Naive B cell (primary cell): ENCODE data around the gene PSMB7. TPM values are rescaled to one million over a fixed set of nuclear protein-coding genes. Genes with fewer than 3 reads are reported as not detected.

Source experiments
- ATAC-seq, 2 donors: fragments of 150-1000 bp; cut with Tn5 transposase; 2 replicates each; pipeline ENCODE4 v1.10.0; 2021; ENCODE audit warnings: low read depth in 2 of 2, mild to moderate bottlenecking in 2 of 2, moderate library complexity in 2 of 2
- DNase-seq: peaks from one replicate; pipeline ENCODE4 v3.0.0; 2022
- H3K27ac Mint-ChIP-seq, 6 donors: one replicate each; pipeline ENCODE4 v1.8.0; 2020 to 2022; ENCODE audit warnings: mild to moderate bottlenecking in 6 of 6, mixed read lengths in 6 of 6, moderate library complexity in 5 of 6, inconsistent platforms in 2 of 6
- H3K27me3 Mint-ChIP-seq, 3 donors: one replicate each; pipeline ENCODE4 v1.8.0; 2021 to 2022; ENCODE audit warnings: mixed read lengths in 3 of 3, mild to moderate bottlenecking in 1 of 3
- H3K36me3 Mint-ChIP-seq, 2 donors: one replicate each; pipeline ENCODE4 v1.8.0; 2020 to 2022; ENCODE audit warnings: mixed read lengths in 2 of 2, inconsistent platforms in 1 of 2, mild to moderate bottlenecking in 1 of 2
- H3K4me1 Mint-ChIP-seq, 3 donors: one replicate each; pipeline ENCODE4 v1.8.0; 2020 to 2022; ENCODE audit warnings: mixed read lengths in 3 of 3, inconsistent platforms in 1 of 3, mild to moderate bottlenecking in 1 of 3, moderate library complexity in 1 of 3
- H3K4me3 Mint-ChIP-seq, 8 donors: one replicate each; pipeline ENCODE4 v1.8.0; 2020 to 2022; ENCODE audit warnings: mild to moderate bottlenecking in 8 of 8, mixed read lengths in 8 of 8, moderate library complexity in 8 of 8, inconsistent platforms in 2 of 8
- H3K9me3 Mint-ChIP-seq, 7 donors: one replicate each; pipeline ENCODE4 v1.8.0; 2020 to 2022; ENCODE audit warnings: mixed read lengths in 7 of 7, mild to moderate bottlenecking in 5 of 7, inconsistent platforms in 2 of 7, moderate library complexity in 1 of 7
- polyA plus RNA-seq, 6 donors: library from polyadenylated mRNA; unstranded; fragments of 300-500 nt; fragmentation: Illumina TruSeq; gene quantifications; one replicate each; pipeline ENCODE4 v1.2.3, GENCODE V29; 2021; ENCODE audit warnings: low read depth in 6 of 6

The PSMB7 gene
- polyA plus RNA-seq, 6 donors from 2014 or later = 161 to 213 (median 179) TPM

DNA sequence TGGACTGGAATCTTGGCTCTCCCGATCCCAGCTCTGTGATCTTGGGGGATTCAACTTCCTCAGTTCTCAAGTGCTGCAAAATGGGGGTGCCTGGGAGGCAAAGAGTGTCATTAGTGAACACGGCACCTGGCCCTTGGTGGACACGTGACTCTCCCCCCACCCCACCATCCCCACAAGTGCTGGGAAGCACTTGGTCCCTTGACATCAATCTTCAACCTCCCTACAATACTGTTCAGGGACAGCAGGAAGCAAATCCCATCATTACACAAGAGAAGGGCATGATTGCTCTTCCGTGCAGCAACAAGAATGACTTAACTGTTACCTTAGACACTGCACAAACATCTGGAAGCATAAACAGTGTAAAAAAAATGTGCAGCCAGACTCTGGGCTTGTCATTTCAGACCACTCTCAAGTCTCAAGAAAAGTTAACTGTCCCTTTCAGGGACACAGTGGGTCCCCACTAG is 61.4 kb downstream of the PSMB7 start:
- Mint-ChIP-seq H3K9me3 (no peaks in the 10 kb centered on the region), H3K4me1 (peaks cover 5 to 6% (median 5%) of the 10 kb centered on the region in 3 donors), H3K27me3 (no peaks in the 10 kb centered on the region), H3K36me3 (peaks cover 8 to 16% of the 10 kb centered on the region in 2 donors), H3K4me3 (no peak overlapping the region), H3K27ac (peak overlapping the region in 3 of 6 donors; percentile 26 to 47 (median 36))
- ATAC-seq (no peak), DNase-seq (no peak)

DNA sequence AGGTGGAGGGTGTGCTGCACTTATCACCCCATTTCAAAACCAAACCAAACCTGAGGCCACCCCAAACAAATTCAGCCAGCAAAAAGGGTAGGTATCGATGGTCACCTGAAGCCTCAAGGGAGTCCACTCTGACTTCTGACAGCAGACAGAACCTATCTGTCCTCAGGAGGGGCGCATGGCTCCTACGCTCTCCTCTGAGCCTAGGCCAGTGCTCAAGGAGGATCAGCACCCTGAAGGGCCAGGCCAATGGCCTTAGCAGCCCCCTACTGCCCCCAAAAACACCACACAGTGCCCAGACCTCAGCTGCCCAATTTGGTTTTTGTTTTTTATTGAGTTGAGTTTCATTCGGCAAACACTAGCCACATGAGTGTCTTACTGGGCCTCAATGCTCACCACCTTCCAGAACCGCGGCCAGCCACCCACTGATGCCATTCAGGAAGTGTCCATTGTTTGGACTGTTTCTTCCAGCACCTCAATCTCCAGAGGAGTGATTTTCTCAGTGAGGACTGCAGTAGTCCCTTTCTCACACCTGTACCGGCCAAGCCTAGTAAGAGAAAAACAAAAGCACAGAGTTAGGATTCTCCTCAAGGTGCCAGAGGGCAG is 62.0 kb downstream of the PSMB7 start:
- peaks cover 8 to 16% of the 10 kb centered on the region in 2 donors for H3K36me3 Mint-ChIP-seq
- DNase-seq (no peak), ATAC-seq (no peak)
- H3K27me3 Mint-ChIP-seq = no peaks in the 10 kb centered on the region
- no peak overlapping the region for H3K4me3 Mint-ChIP-seq
- peak overlapping the region in 1 of 6 donors; percentile 36 for H3K27ac Mint-ChIP-seq
- no peaks in the 10 kb centered on the region for H3K9me3 Mint-ChIP-seq
- peaks cover 0 to 6% (median 5%) of the 10 kb centered on the region in 3 donors for H3K4me1 Mint-ChIP-seq

DNA sequence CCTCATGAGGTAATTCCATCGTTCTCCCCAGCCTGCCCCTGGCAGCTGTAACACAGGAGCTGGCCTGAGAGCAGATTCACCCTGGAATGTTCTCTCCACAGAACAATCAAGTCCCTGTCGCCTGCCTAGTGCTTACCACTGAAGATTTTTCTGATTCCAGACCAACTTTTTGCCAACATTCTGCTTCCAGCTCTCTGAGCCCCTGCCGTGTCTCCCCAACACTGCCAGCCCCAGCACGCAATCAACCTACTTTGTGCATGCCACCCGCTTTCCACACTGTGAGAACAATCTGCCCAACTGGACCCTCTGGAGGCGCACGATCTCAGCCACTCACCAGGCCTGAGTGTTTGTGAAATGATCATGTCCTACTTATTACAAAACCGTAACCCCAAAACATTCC is 62.6 kb downstream of the PSMB7 start:
- Mint-ChIP-seq H3K9me3 (no peaks in the 10 kb centered on the region), H3K36me3 (peaks cover 8 to 16% of the 10 kb centered on the region in 2 donors), H3K27me3 (no peaks in the 10 kb centered on the region), H3K27ac (peak overlapping the region in 1 of 6 donors; percentile 71), H3K4me3 (no peak overlapping the region), H3K4me1 (peaks cover 0 to 5% (median 2%) of the 10 kb centered on the region in 3 donors)
- ATAC-seq (no peak), DNase-seq (no peak)

DNA sequence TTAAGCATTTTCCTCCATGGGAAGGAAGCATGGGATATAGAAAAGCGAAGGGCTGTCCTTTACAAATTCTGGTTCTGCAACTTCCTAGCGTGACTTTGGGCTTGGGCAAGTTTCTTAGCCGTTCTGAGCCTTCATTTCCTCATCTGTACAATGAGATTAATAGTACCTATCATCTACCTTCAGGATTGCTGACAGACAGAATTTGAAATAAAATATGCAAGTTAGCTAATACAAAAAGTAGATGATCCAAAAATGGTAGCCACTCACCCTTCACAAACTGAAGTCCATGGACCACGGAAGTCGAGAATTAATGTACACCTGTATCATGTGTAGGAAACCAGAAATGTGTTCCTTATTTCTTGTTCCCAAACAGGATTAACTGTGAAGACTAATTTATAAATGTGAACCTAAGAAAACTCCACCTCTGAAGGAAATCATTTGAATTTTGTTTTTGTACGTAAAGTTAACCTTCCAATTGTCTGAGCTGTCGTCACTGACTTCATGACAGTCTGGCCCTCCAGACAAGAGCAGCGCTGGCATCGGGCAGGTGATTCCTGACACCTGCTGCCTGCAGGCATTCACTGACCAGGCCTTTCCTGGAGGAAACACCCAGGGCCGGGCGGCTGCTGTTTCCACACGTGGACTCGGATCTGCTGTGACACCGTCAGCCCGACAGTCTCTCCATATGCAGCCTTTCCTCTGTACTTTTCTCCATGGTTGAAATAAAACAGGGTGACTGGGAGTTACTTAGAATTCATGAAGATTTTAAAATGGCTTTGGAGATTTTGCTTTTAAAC is 63.4 kb downstream of the PSMB7 start:
- H3K36me3 Mint-ChIP-seq = peaks cover 8 to 16% of the 10 kb centered on the region in 2 donors
- H3K27ac Mint-ChIP-seq = peak overlapping the region in 2 of 6 donors; percentile 70 to 80
- H3K4me3 Mint-ChIP-seq = no peak overlapping the region
- no peaks in the 10 kb centered on the region for H3K9me3 Mint-ChIP-seq
- ATAC-seq (no peak), DNase-seq (no peak)
- H3K4me1 Mint-ChIP-seq = peaks cover 0 to 5% (median 0%) of the 10 kb centered on the region in 3 donors
- H3K27me3 Mint-ChIP-seq = no peaks in the 10 kb centered on the region

DNA sequence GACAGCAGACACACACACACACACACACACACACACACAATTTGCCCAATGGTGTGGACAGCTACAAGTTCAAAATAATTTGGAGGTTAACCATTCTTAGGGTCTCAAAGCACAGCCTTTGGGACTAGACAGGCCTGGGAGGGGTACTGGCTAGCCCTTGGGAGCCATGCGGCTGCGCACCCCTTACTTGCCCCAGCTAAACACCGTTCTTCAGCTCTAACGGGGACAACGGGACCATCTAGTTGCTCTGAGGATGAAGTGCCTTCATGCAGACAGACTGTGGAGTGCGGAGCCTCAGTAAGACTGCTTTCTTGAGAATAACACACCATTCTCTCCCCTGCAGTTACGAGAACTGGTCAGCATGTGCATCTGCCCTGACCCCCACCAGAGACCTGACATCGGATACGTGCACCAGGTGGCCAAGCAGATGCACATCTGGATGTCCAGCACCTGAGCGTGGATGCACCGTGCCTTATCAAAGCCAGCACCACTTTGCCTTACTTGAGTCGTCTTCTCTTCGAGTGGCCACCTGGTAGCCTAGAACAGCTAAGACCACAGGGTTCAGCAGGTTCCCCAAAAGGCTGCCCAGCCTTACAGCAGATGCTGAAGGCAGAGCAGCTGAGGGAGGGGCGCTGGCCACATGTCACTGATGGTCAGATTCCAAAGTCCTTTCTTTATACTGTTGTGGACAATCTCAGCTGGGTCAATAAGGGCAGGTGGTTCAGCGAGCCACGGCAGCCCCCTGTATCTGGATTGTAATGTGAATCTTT is 64.6 kb downstream of the PSMB7 start:
- no peak overlapping the region for H3K4me3 Mint-ChIP-seq
- no peak for ATAC-seq

DNA sequence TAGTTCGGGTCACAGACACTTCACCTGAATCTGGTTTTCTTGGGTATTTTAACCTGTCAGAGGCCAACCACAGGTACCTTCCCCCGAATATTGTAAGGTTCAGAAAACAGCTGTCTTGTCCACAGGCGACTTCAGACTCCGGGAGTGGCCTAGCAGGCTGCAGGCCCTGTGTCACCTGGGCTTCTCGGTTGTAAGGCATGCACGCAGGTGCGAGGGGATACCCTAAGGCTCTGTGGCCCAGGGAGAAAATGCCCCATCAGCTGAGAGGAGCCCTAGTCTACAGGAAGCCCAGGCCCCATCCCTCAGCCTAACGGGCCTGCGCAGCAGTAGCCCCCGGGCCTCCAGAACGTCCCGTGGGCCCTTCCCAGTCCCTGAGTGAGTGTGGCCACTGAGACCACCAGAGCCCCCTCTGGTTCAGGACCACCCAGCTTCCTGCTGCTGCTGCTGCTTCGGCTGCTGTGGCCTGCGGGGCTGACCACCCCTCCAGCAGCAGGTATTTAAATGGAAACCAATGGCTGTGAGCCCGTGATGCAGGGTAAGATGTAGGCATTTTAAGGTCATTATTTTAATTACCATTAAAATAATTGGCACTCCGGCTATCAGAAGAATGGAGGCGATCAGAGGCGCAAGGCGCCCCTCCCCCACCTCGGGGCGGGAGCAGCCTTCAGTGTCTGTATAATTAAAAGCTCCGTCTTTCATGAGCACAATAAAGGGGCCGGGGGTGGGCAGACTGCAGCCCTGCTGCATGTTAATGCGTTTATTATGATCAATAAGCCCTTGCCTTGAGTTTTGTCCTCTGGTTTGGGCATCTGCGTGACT is 65.4 kb downstream of the PSMB7 start:
- no peak overlapping the region for H3K4me3 Mint-ChIP-seq
- H3K27ac Mint-ChIP-seq = peak overlapping the region in 1 of 6 donors; percentile 47
- H3K9me3 Mint-ChIP-seq = no peaks in the 10 kb centered on the region
- H3K27me3 Mint-ChIP-seq = no peaks in the 10 kb centered on the region
- no peak for ATAC-seq
- peaks cover 8 to 16% of the 10 kb centered on the region in 2 donors for H3K36me3 Mint-ChIP-seq
- H3K4me1 Mint-ChIP-seq = no peaks in the 10 kb centered on the region
- DNase-seq = no peak

More for the DNA sequence above, 64.6 kb downstream of the PSMB7 start:
- Mint-ChIP-seq H3K36me3 (peaks cover 8 to 16% of the 10 kb centered on the region in 2 donors), H3K27me3 (no peaks in the 10 kb centered on the region), H3K4me1 (no peaks in the 10 kb centered on the region), H3K27ac (peak overlapping the region in 3 of 6 donors; percentile 38 to 51 (median 50)), H3K9me3 (no peaks in the 10 kb centered on the region)
- DNase-seq = no peak

DNA sequence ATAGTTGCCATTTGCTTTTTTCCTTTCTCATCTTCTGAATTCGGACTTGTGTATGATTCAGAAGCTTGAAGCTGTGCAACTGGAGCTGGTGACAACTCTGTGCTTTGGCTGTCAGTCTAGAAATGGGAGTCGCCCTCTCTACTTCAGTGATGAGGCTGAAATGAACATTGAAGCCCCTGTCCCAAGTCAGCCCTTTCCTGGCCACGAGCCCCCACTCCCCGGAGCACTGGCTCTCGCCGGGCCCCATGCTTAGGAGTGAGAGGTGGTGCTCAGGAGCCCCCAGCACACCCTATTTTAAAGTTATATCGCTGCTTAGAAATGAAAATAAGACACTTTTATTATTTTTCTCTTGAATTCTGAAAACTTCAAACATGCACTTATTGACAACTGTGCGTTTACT is 66.0 kb downstream of the PSMB7 start:
- ATAC-seq = no peak
- Mint-ChIP-seq H3K36me3 (peaks cover 8 to 16% of the 10 kb centered on the region in 2 donors), H3K9me3 (no peaks in the 10 kb centered on the region), H3K4me3 (no peak overlapping the region), H3K4me1 (no peaks in the 10 kb centered on the region), H3K27ac (no peak overlapping the region), H3K27me3 (no peaks in the 10 kb centered on the region)
- DNase-seq = no peak

DNA sequence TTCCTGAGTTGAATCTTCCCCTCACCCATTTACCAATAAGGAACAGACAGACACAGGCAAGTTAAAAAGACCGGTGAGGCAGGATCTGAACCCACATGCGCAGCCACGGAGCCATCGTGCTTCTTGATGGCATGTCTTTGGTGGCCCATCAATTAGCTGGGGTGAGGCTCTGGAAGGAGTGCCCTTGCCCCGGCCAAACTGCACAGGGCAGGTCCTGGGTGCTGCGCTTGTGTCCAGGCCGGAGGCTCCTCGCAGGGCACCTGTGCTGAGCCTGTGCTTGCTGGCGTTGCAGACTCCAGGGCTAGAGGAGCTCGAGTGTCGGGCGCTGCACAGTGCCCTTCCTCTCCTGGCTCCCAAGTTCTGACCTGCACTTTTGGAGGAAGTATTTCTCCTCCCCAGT is 66.4 kb downstream of the PSMB7 start:
- Mint-ChIP-seq H3K4me3 (no peak overlapping the region), H3K36me3 (peaks cover 7 to 16% of the 10 kb centered on the region in 2 donors), H3K27ac (no peak overlapping the region), H3K4me1 (no peaks in the 10 kb centered on the region), H3K27me3 (no peaks in the 10 kb centered on the region), H3K9me3 (no peaks in the 10 kb centered on the region)
- no peak for DNase-seq
- no peak for ATAC-seq

DNA sequence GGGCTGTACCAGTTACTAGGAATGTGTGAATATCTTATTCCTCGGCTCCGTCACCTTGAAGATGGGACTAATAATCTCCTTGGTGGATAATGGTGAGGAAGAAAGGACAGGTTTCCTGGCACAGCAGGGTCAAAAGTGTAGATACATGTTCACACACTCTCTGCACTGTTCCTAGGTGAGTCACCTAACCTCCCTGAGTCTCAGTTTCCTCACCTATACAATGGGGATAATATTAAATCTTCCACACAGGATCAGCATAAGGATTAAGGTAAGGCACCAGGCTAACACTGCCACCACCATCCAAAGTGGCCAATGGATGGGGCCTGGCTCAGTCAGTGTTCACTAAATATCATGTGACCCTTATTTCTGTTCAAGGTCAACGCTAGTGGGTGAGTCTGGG is 66.9 kb downstream of the PSMB7 start:
- Mint-ChIP-seq H3K27ac (peak overlapping the region in 2 of 6 donors; percentile 63 to 79), H3K36me3 (peaks cover 3 to 14% of the 10 kb centered on the region in 2 donors), H3K4me1 (no peaks in the 10 kb centered on the region), H3K9me3 (no peaks in the 10 kb centered on the region), H3K27me3 (no peaks in the 10 kb centered on the region), H3K4me3 (no peak overlapping the region)
- ATAC-seq (no peak), DNase-seq (no peak)

DNA sequence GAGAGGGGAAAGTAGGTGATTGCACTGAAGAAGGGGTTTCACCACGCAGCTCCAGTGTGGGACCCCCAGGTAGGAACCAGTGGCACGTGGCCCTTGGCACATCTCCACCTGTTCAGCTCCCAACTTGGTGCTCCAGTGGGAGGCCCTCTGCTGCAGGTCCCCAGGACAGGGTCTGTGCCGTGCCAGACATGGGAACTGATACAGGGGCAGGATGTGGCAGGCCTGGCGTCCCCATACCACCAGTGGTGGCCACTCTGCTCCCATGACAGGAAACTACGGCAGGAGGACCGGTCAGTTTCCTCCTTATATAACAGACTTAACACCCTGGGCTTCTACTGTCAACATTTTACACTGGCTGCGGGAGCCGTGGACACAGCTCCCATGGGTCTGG is 67.3 kb downstream of the PSMB7 start:
- no peak for DNase-seq
- Mint-ChIP-seq H3K4me1 (no peaks in the 10 kb centered on the region), H3K9me3 (no peaks in the 10 kb centered on the region), H3K4me3 (no peak overlapping the region), H3K27me3 (no peaks in the 10 kb centered on the region), H3K27ac (peak overlapping the region in 2 of 6 donors; percentile 63 to 79), H3K36me3 (peaks cover 0 to 11% of the 10 kb centered on the region in 2 donors)
- ATAC-seq = no peak

DNA sequence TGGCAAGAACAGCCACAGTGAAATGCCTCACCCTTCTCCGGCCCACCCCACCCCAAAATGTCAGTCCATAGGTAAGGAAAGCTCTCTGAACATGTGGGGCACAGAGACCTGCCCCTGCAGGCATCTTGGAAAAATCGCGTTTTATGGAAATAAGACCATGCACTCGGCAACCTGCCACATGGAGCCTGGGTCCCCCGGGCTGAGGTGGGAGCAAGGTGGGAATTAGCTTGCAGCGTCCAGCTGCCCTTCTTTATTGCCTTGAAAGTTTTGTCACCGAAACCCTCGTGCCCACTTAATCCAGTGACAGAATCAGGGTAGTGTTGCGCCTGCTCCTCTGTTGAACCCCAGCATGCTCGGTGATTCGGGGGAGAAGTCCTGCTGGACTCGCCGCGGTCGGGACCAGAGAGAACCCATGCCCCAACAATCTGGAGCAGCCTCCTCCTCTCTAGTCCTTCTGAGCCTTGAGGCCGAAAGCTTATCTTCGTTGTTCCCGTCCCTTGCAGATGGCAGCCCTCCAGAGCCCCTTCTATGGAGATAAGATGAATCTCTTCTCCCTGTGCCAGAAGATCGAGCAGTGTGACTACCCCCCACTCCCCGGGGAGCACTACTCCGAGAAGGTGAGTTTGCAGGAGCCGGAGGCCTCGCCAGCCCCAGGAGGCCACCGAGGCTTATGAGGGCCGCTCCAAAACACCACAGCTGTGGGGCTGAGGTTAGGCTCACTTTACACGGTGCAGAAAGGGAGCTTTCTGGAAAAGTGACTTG is 67.9 kb downstream of the PSMB7 start:
- Mint-ChIP-seq H3K4me3 (no peak overlapping the region), H3K36me3 (peaks cover 0 to 11% of the 10 kb centered on the region in 2 donors), H3K4me1 (no peaks in the 10 kb centered on the region), H3K27ac (peak overlapping the region in 2 of 6 donors; percentile 65 to 93), H3K27me3 (no peaks in the 10 kb centered on the region), H3K9me3 (no peaks in the 10 kb centered on the region)
- ATAC-seq (no peak), DNase-seq (no peak)

DNA sequence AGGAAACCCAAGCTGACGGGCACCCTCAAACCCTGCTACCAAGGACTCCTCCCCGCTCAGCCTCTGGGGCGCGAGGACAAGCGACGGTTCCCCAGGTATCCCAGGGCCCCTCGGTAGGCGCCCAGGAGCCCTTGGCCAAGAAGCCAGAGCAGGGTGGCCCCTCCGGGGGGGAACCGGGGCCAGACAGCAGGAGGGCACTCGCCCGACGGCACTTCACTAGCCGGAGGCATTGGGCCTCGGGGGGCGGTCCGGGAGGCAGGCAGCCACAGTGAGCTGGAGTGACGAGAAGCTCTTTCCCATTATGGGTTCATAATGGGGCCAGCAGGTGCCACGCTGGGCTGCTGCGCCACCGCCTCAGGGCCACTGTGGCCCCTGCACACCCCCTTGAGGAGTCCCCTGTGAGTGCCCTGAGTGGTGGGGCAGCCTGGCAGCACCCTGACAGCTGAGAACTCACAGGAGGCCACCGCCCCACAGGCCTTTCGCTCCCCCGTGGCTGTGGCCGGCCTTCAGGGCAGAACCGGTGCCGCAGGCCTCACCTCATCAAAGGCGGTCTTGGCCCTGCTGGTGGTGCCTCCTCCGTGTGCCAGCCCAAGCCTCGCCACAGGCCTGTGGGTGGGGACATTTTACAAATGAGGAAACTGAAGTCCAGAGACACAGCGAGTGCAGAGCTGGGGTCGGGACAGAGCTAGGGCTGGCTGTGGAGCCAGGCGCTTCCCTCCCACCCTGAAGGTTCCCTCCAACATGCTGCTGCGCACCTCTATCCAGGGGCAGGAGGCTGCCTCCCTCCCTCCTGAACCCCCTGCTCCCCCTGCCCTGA is 68.7 kb downstream of the PSMB7 start:
- no peaks in the 10 kb centered on the region for H3K9me3 Mint-ChIP-seq
- H3K27ac Mint-ChIP-seq = peak overlapping the region in 1 of 6 donors; percentile 24
- no peaks in the 10 kb centered on the region for H3K4me1 Mint-ChIP-seq
- no peaks in the 10 kb centered on the region for H3K27me3 Mint-ChIP-seq
- H3K36me3 Mint-ChIP-seq = peaks cover 0 to 9% of the 10 kb centered on the region in 2 donors
- DNase-seq = no peak
- H3K4me3 Mint-ChIP-seq = no peak overlapping the region
- ATAC-seq = no peak
